ENCODE results near the gene PTGDS.

PTGDS gene

GRCh38 chr9:136949817-136950655 is 27.3 kb upstream of the PTGDS start (continued):
- TF ChIP-seq OVOL3 (tag by site-specific recombination; IDR thresholded peaks at IDR 0.05) (0 out of 2 replicates have a peak, but pooled peaks have one; percentile 43), ZBTB44 (tag by site-specific recombination; IDR thresholded peaks at IDR 0.05) (no peak), ZNF26 (tag by site-specific recombination; IDR thresholded peaks at IDR 0.05) (no peak), FEZF1 (tag by site-specific recombination; IDR thresholded peaks at IDR 0.05) (0 out of 2 replicates have a peak, but pooled peaks have one; percentile 12), ZBTB8A (tag by site-specific recombination; IDR thresholded peaks at IDR 0.05) (peak; percentile 98), PRDM10 (tag by site-specific recombination; IDR thresholded peaks at IDR 0.05) (peak; percentile 86), SP7 (tag by site-specific recombination; IDR thresholded peaks at IDR 0.05) (peak; percentile 76)

GRCh38 chr9:136950656-136951276 is 26.5 kb upstream of the PTGDS start:
- no peaks in the 10 kb centered on the region; the same call in 1 of the 2 replicates for H3K4me1 ChIP-seq (ENCODE audit: control insufficient read depth, insufficient read depth, low read length)
- ChIA-PET POLR2A (interaction anchor here (0.5 to 4.9 kb wide), 5 partner anchors 15 to 136 kb away, joined by 3 to 24 read pairs (median 3); partner anchors contain the start of genes PAXX and SAPCD2), CTCF (interaction anchor here (0.9 to 1.4 kb wide), 3 partner anchors 25 to 84 kb away, joined by 3 to 5 read pairs (median 4); partner anchors contain the start of gene PAXX)
- no peak overlapping the region; the same call in 1 of the 2 replicates for H3K4me3 ChIP-seq (ENCODE audit: low read depth, low read length)
- TF ChIP-seq TCF7L2 (IDR thresholded peaks at IDR 0.05; ENCODE audit: borderline replicate concordance, low read depth, low read length) (no peak), ZNF302 (tag by site-specific recombination; IDR thresholded peaks at IDR 0.05; ENCODE audit: low read depth) (no peak), BCL6B (tag by site-specific recombination; IDR thresholded peaks at IDR 0.05) (no peak), MEIS1 (CRISPR knock-in tag; IDR thresholded peaks at IDR 0.05; ENCODE audit: borderline replicate concordance) (no peak), KLF7 (tag by site-specific recombination; IDR thresholded peaks at IDR 0.05; ENCODE audit: borderline replicate concordance) (no peak), ZNF404 (tag by site-specific recombination; IDR thresholded peaks at IDR 0.05) (no peak), ZNF677 (tag by site-specific recombination; IDR thresholded peaks at IDR 0.05) (no peak)
- H3K9me3 ChIP-seq (ENCODE audit: control insufficient read depth, insufficient read depth, low read depth, low read length): no peaks in the 10 kb centered on the region
- H3K36me3 ChIP-seq (ENCODE audit: control insufficient read depth in 2 of 2, insufficient read depth in 1 of 2, low read length in 2 of 2): no peaks in the 10 kb centered on the region
- H3K27ac ChIP-seq (ENCODE audit: extremely low read depth, low read depth, low read length): peak overlapping the region; percentile 76; the same call in 1 of the 2 replicates

Measured in HEK293 (cell line).